8988T (cell line): Measurements from ENCODE around the gene MAL.
"Not testable (repeated sequence)": the region's sequence is repeated elsewhere in the genome, so short reads cannot be mapped to it uniquely, and the experiment has no call there.

ENCODE experiments used
- DNase-seq: peaks from one replicate; pipeline ENCODE4 v3.0.0; 2011

The MAL gene

GRCh38 chr2:95034818-95035217, 9.3 kb downstream of the MAL start:
- DNase-seq, result no peak

- no peak for DNase-seq
Measured at GRCh38 chr2:95036596-95037383, 11.3 kb downstream of the MAL start.

GRCh38 chr2:95037384-95037839, 11.9 kb downstream of the MAL start:
- DNase-seq, result no peak

- not testable (repeated sequence) for DNase-seq
Measured at GRCh38 chr2:95037841-95038585, 12.5 kb downstream of the MAL start.

- DNase-seq, result no peak
Measured at GRCh38 chr2:95038635-95039298, 13.3 kb downstream of the MAL start.

- DNase-seq, result no peak
Measured at GRCh38 chr2:95039363-95039762, 13.9 kb downstream of the MAL start.

GRCh38 chr2:95039978-95040377, 14.5 kb downstream of the MAL start:
- DNase-seq, result no peak

GRCh38 chr2:95040426-95040825, 14.9 kb downstream of the MAL start:
- no peak for DNase-seq

GRCh38 chr2:95041060-95041823, 15.7 kb downstream of the MAL start:
- DNase-seq, result no peak

GRCh38 chr2:95041824-95042442, 16.4 kb downstream of the MAL start:
- DNase-seq, result no peak

GRCh38 chr2:95042472-95043271, 17.2 kb downstream of the MAL start:
- no peak for DNase-seq

GRCh38 chr2:95043300-95044093, 18.0 kb downstream of the MAL start:
- no peak for DNase-seq

GRCh38 chr2:95044601-95045000, 19.1 kb downstream of the MAL start:
- no peak for DNase-seq

- no peak for DNase-seq
Measured at GRCh38 chr2:95046371-95047112, 21.0 kb downstream of the MAL start.

GRCh38 chr2:95047629-95048510, 22.4 kb downstream of the MAL start:
- no peak for DNase-seq

GRCh38 chr2:95048825-95049682, 23.5 kb downstream of the MAL start:
- DNase-seq, result no peak

GRCh38 chr2:95049683-95049955, 24.1 kb downstream of the MAL start:
- no peak for DNase-seq

GRCh38 chr2:95049961-95050360, 24.5 kb downstream of the MAL start:
- no peak for DNase-seq
